NK-92 (cell line): Measurements from ENCODE around the gene RBM20.
"Not testable (repeated sequence)": the region's sequence is repeated elsewhere in the genome, so short reads cannot be mapped to it uniquely, and the experiment has no call there.

Experiments used
- DNase-seq: peaks from one replicate; lab custom pipeline; 2025; ENCODE audit not compliant: unreplicated experiment; lab: John Stamatoyannopoulos, UW

RBM20 gene

GRCh38 chr10:110700947-110701616 is 56.9 kb downstream of the RBM20 start:
- DNase-seq = no peak

GRCh38 chr10:110701617-110701971 is 57.5 kb downstream of the RBM20 start:
- no peak for DNase-seq

GRCh38 chr10:110704070-110704469 is 59.9 kb downstream of the RBM20 start:
- no peak for DNase-seq

- DNase-seq = no peak
Measured at GRCh38 chr10:110704906-110705476, 60.9 kb downstream of the RBM20 start.

DNA sequence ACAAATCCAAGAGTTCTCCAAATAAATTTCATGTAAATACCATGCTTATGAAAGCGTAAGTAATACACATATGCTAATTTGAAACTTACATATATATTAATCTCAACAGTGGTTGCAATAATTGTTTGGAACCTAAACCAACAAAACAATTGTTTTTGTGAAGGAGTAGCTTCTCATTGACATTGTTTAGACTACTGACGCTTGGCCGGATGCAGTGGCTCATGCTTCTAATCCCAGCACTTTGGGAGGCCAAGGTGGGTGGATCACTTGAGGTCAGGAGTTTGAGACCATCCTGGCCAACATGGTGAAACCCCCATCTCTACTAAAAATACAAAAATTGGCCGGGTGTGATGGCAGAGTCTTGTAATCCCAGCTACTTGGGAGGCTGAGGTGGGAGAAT is 61.5 kb downstream of the RBM20 start:
- not testable (repeated sequence) for DNase-seq

DNA sequence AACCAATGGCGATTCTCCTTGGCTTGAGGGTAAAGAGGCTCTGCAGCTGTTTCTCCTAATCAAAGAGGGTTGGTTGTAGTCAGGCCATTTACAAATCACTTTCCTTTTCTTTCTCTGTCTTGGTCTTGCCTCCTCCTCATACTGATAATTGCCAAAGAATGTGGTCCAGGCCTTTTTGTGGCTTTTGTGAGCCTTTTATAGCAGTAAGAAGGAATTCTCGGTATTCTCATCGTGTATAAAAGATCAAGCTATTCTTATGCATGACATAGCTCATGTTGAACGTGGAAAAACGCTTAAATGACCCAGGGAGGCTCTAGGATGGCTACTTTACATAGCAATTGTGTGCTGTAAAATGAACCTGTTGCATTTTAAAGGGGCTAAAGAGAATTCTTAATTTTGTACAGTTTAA is 62.6 kb downstream of the RBM20 start:
- no peak for DNase-seq

- DNase-seq = no peak
Measured at GRCh38 chr10:110708776-110709443, 64.8 kb downstream of the RBM20 start.

- no peak for DNase-seq
Measured at GRCh38 chr10:110709444-110709828, 65.3 kb downstream of the RBM20 start.

GRCh38 chr10:110709964-110710587 is 65.9 kb downstream of the RBM20 start:
- no peak for DNase-seq

DNA sequence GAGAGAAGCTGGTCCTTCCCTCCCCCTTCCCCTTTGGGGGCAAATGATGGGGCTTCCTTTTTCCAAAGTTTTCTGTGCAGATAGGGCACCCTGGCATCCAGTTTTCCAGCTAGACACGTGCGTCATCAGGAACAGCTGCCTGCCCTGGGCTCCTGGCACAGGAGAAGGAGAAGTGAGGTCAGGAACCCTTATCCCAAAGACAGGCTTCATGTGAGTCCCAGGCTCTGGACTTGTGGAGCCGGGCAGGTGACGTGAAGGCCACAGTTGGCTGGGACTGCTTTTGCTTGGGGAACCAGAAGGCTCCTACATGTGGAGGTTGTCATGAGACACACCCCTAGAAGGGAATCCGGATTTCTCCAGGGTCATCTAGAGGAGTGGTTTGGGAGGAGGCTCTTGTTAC is 66.5 kb downstream of the RBM20 start:
- no peak for DNase-seq

DNA sequence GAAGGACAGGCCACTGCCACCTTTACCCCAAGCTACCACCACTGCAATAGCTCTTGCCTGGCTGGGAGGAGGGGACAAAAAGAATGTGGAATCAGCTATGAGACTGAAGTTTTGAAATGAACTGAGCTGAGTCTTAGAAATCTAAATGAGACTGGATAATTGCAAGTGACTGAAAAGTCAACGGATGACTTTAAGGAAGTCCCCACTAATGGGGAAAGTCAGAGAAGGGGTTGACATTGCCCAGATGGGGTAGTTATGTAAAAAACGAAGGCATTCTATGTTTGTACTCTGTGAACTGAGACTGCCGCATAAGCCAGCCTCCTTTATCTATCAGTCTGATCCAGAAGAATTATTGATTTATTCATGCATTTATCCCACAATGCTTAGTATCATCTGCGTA is 67.2 kb downstream of the RBM20 start:
- no peak for DNase-seq

DNA sequence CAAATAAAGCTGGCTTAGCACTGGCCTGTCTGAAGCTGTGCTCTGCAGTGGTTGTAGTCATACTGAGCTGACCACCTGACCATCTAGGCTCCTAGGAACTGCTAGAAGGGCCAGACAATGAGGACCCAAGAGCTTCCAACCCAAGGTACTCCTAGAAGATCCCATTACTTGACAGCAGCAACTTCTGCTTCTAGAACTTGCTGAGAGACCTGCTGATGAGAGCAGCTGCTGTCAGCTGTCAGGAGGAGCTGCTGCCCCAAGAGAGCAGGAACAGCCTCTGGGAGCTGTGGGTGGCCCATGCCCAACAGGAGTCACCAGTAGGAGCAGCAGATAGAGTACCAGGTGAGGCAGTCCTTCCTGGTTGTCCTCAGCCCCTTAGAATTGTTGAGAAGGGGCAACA is 70.2 kb downstream of the RBM20 start:
- no peak for DNase-seq

- no peak for DNase-seq
Measured at GRCh38 chr10:110717781-110718589, 73.8 kb downstream of the RBM20 start.

DNA sequence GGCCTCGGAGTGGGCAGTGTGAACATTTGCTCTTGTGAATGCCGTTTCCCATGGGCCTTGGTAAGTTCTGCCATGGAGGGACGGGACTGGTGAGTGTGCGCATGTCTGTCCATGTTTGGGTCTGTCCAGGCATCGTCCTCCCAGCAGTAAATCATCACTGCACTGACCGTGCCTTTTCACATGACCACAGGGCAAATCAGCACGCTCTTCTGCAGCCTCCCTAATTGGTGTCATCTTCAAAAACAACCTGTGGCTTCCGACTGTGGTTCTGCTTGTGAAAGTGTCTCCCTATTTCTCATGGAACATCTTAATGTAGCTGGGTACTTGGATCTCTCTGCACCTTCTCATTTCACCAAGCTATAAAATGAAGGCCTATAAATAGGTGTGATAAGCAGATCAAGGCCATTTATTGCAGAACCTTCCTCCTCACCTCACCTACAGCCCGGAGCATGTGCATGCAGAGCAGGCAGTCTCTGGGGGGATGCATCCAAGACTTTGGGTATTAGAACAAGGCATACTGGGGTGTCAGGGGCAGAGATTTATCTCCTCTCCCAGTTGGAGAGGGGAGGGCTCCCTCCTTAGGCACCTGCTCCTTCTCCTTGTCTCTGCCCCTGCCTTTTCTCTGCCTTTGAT is 77.4 kb downstream of the RBM20 start:
- DNase-seq = no peak

DNA sequence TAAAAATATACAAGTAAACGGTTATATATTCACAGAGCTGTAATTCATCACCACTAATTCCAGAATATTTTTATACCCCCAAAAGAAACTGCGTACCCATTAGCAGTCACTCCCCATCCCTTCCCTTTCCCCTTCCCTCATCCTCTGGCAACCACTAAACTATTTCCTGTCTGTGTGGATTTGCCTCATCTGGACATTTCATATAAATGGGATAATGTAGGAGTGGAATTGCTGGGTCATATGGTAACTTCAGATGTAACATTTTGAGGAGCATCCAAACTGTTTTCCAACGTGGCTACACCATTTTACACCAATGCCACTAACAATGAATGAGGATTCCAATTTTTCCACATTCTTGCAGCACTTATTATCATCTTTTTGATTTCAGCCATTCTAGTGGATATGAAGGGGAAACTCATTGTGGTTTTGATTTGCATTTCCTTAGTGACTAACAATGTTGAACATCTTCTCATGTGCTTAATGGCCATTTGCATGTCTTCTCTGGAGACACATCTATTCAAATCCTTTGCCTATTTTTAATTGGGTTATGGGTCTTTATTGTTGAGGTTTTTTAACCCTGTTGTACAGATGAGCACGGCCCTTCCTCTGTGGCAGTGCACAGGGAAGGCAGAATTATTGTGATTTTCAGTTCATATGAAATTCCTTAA is 79.2 kb downstream of the RBM20 start:
- DNase-seq = no peak

DNA sequence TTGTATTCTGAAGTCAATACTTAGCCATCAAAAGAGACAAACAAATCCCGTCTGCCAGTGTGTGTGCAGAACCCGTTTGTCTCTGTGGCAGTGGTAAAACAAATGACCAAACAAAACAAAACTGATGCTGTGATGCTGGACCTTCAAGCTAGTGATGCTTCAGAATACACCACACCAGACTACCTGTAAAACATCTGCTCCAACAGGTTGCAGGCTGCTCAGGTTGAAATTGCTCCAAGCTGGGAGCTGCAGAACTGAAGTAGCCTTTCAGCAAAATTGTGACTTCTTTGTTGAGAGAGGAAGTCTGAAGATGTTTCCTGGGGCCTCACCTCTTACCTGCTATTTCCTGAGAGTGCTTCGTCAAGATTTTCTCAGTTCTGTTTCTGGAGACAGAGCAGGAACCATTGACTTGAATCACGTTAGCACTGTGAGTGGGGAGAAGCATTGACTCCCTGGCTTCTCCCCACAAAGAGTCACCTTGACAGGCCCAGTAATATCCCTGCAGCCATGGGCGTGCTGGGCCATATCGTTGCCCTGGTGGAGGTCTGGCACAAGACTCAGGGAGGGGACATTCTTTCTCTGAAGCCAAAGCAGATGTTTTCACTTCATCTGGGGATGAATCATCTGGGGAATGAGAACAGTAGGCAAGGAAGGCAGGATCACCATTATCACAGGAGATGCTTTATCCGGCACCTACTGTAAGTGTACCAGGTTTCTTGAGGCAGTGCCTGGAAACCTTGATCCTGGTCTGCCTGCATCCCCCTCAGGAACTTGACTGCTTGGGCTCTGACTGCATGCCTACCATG is 80.2 kb downstream of the RBM20 start:
- DNase-seq = no peak

DNA sequence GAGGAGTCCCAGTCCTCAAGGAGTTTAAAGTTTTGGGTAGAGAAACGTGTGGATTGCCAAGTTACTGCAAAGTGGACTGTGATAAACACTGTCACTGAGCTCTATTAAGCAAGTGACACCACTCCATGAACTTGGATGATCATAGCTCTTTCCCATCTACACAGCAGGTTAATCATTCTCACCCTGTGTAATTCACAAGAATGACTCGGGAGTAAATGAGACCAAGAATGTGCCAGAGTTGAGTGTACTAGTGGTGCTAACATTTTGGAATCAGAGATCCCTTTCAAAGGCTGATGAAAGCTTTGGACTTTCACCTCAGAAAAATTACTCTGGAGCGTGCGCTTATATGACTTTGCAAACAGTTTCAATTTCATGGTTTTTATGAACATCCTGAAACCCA is 80.8 kb downstream of the RBM20 start:
- no peak for DNase-seq

DNA sequence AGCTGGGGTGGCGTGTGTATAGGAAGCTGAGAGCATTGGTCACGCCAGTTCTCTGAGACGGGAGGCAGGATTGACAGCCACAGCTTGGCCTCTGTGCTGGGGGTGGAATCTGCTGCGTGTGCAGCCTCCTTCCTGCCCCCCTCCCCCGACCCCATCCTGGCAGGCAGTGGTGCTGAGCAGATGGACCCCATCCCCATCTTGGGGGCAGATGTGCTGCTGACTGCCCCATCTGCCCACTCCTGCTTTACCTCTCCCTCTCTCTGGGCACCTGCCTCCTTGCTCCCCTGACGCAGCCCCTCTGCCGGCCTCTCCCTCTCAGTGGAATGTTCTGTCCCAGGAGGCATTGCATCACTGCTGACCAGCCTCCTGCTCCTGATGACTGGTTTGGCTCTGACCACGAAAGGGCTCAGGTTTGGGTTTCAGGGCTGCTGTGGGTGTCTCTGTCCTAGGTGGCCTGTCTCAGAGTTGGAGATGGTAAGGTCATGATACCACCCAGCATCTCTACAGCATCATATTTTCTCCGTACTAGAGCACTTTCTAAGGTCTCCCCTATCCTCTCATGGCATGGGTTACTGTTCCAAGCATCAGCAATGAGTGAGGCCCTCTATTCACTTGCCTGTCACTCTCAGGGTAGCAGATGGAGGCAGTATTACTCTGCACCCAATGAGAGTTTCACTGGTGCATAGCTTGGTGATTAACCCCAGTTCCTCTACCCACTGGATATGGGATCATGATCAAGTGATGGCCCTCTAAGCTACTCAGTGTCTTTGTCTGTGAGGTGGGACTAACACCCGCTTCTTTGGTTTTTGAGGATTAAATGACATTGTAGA is 81.9 kb downstream of the RBM20 start:
- DNase-seq = no peak

DNA sequence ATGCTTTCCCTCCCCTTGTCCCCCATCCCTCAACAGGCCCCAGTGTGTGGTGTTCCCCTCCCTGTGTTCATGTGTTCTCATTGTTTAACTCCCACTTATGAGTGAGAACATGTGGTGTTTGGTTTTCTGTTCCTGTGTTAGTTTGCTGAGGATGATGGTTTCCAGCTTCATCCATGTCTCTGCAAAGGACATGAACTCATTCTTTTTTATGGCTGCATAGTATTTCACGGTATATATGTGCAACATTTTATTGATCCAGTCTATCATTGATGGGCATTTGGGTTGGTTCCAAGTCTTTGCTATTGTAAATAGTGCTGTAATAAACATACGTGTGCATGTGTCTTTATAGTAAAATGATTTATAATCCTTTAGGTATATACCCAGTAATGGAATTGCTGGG is 83.6 kb downstream of the RBM20 start:
- DNase-seq = not testable (repeated sequence)
